GM12891 (cell line): ENCODE results near the gene TBC1D4.

Experiments
- POLR2AphosphoS5 ChIP-seq: IDR thresholded peaks from 2 replicates; pipeline ENCODE4 v1.6.1; 2011; ENCODE audit warnings: low read depth, low read length, control low read depth
- SPI1 ChIP-seq: IDR thresholded peaks from 2 replicates; pipeline ENCODE4 v1.6.1; 2011; ENCODE audit warnings: low read depth, low read length, control low read depth

- TF ChIP-seq POLR2AphosphoS5, result no peak
- no peak for TF ChIP-seq SPI1
Observed at GRCh38 chr13:75385708-75386083, 96.3 kb downstream of the TBC1D4 start.
